Measurements from ENCODE around the gene PHAF1. TPM values are rescaled to one million over a fixed set of nuclear protein-coding genes. Genes with fewer than 3 reads are reported as not detected.

PHAF1 gene
- total and polyA plus RNA-seq, 9 of the 15 experiments (the other 6 are each of a cell fraction or from before 2014, with no cell fraction given): 5.1 to 25.4 (median 13.8) TPM

DNA sequence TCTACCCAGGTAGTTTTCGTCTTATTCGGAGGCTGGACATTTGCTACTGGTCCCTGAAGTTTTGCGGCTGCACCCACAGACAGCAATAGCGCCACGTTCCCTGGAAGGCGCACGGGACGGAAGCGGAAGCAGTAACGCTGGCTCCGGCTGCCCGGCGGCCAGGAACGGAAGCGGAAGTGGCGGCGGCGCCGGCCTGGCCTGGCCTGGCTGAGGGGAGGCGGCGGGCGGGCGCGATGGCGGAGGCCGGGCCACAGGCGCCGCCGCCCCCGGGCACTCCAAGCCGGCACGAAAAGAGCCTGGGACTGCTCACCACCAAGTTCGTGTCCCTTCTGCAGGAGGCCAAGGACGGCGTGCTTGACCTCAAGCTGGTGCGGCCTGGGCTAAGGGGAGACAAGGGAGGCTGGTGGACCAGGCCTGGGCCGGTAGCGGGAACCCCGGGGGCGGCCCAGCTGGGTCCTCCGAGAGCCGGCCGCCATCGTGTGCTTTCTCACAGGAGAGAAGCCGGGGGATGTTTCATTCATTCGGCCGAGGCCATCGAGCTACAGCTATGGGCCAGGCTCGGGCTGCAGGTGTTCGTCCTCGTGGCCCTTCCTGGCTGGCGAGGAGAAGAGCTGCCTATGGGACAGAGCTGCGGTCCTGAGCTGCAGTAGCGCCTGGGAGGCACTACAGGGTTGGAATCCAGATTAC, 82.4 kb downstream of the PHAF1 start, which contains the start of gene E2F4 (continued):
- TF ChIP-seq SMAD4 (CRISPR knock-in tag; conservative IDR thresholded peaks at IDR 0.05) (peak; percentile 74), MCM5 (IDR thresholded peaks at IDR 0.05; ENCODE audit: low read depth) (no peak), FOXK2 (conservative IDR thresholded peaks at IDR 0.05 in 1 of 2, IDR thresholded peaks at IDR 0.05 in 1 of 2; ENCODE audit: low read depth in 2 of 2) (peak in 1 of 2 experiments; percentile 58; a peak in 3 of 4 replicates), TRIM28 (IDR thresholded peaks at IDR 0.05) (no peak), SREBF2 (CRISPR knock-in tag; IDR thresholded peaks at IDR 0.05) (no peak), TEAD1 (CRISPR knock-in tag; IDR thresholded peaks at IDR 0.05) (0 out of 4 replicates have a peak, but pooled peaks of 1 of the 2 experiments have one; percentile 42), SIN3B (IDR thresholded peaks at IDR 0.05; ENCODE audit: low read depth) (peak; percentile 87), TARDBP (IDR thresholded peaks at IDR 0.05) (no peak), ZNF239 (CRISPR knock-in tag; IDR thresholded peaks at IDR 0.05) (no peak), ZNF133 (CRISPR knock-in tag; IDR thresholded peaks at IDR 0.05) (no peak), HEY1 (CRISPR knock-in tag; IDR thresholded peaks at IDR 0.05; ENCODE audit: borderline replicate concordance) (no peak), FIP1L1 (IDR thresholded peaks at IDR 0.05; ENCODE audit: low read depth, low read length, poor library complexity, severe bottlenecking) (peak; percentile 71), HNRNPL (IDR thresholded peaks at IDR 0.05; ENCODE audit: low read depth, low read length) (no peak), CXXC5 (CRISPR knock-in tag; IDR thresholded peaks at IDR 0.05) (peak; percentile 90), ZBTB8A (IDR thresholded peaks at IDR 0.05; ENCODE audit: partially characterized antibody) (no peak), ZNF408 (CRISPR knock-in tag; IDR thresholded peaks at IDR 0.05; ENCODE audit: low read depth) (no peak), ZNF830 (CRISPR knock-in tag; IDR thresholded peaks at IDR 0.05) (no peak), CEBPG (CRISPR knock-in tag; IDR thresholded peaks at IDR 0.05) (peak; percentile 37), CEBPG (tag; conservative IDR thresholded peaks at IDR 0.05 in 1 of 2, IDR thresholded peaks at IDR 0.05 in 1 of 2) (no peak)
- TF ChIP-seq, protein P1, sequence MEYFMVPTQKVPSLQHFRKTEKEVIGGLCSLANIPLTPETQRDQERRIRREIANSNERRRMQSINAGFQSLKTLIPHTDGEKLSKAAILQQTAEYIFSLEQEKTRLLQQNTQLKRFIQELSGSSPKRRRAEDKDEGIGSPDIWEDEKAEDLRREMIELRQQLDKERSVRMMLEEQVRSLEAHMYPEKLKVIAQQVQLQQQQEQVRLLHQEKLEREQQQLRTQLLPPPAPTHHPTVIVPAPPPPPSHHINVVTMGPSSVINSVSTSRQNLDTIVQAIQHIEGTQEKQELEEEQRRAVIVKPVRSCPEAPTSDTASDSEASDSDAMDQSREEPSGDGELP (CRISPR knock-in tag; IDR thresholded peaks at IDR 0.05; ENCODE audit: borderline replicate concordance): peak; percentile 80
- TF ChIP-seq, protein P2, sequence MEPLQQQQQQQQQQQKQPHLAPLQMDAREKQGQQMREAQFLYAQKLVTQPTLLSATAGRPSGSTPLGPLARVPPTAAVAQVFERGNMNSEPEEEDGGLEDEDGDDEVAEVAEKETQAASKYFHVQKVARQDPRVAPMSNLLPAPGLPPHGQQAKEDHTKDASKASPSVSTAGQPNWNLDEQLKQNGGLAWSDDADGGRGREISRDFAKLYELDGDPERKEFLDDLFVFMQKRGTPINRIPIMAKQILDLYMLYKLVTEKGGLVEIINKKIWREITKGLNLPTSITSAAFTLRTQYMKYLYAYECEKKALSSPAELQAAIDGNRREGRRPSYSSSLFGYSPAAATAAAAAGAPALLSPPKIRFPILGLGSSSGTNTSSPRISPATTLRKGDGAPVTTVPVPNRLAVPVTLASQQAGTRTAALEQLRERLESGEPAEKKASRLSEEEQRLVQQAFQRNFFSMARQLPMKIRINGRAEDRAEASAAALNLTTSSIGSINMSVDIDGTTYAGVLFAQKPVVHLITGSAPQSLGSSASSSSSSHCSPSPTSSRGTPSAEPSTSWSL (CRISPR knock-in tag; IDR thresholded peaks at IDR 0.05; ENCODE audit: borderline replicate concordance): no peak
- TF ChIP-seq, protein P3, sequence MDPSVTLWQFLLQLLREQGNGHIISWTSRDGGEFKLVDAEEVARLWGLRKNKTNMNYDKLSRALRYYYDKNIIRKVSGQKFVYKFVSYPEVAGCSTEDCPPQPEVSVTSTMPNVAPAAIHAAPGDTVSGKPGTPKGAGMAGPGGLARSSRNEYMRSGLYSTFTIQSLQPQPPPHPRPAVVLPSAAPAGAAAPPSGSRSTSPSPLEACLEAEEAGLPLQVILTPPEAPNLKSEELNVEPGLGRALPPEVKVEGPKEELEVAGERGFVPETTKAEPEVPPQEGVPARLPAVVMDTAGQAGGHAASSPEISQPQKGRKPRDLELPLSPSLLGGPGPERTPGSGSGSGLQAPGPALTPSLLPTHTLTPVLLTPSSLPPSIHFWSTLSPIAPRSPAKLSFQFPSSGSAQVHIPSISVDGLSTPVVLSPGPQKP (CRISPR knock-in tag; IDR thresholded peaks at IDR 0.05): no peak
- TF ChIP-seq, protein P4, sequence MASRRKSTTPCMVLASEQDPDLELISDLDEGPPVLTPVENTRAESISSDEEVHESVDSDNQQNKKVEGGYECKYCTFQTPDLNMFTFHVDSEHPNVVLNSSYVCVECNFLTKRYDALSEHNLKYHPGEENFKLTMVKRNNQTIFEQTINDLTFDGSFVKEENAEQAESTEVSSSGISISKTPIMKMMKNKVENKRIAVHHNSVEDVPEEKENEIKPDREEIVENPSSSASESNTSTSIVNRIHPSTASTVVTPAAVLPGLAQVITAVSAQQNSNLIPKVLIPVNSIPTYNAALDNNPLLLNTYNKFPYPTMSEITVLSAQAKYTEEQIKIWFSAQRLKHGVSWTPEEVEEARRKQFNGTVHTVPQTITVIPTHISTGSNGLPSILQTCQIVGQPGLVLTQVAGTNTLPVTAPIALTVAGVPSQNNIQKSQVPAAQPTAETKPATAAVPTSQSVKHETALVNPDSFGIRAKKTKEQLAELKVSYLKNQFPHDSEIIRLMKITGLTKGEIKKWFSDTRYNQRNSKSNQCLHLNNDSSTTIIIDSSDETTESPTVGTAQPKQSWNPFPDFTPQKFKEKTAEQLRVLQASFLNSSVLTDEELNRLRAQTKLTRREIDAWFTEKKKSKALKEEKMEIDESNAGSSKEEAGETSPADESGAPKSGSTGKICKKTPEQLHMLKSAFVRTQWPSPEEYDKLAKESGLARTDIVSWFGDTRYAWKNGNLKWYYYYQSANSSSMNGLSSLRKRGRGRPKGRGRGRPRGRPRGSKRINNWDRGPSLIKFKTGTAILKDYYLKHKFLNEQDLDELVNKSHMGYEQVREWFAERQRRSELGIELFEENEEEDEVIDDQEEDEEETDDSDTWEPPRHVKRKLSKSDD (conservative IDR thresholded peaks at IDR 0.05; ENCODE audit: low read length): no peak

Data from K562 (cell line).